Mucosa of stomach (tissue), 1 donor: ENCODE results near the gene PLA2G2D.

Experiments
- H3K27me3 ChIP-seq: one replicate; pipeline ENCODE4 v1.7.0; 2013; ENCODE audit warnings: mild to moderate bottlenecking, low read length; ENCODE audit not compliant: control insufficient read depth, insufficient read depth
- H3K36me3 ChIP-seq: one replicate; pipeline ENCODE4 v1.7.0; 2013; ENCODE audit warnings: low read length; ENCODE audit not compliant: control insufficient read depth, insufficient read depth
- H3K4me1 ChIP-seq: one replicate; pipeline ENCODE4 v1.7.0; 2013; ENCODE audit warnings: mild to moderate bottlenecking, low read length; ENCODE audit not compliant: control insufficient read depth, insufficient read depth
- H3K4me3 ChIP-seq: one replicate; pipeline ENCODE4 v1.7.0; 2013; ENCODE audit warnings: low read length
- H3K9ac ChIP-seq: one replicate; pipeline ENCODE4 v1.7.0; 2013; ENCODE audit warnings: mild to moderate bottlenecking, low read length, moderate library complexity
- H3K9me3 ChIP-seq: one replicate; pipeline ENCODE4 v1.7.0; 2013; ENCODE audit warnings: mild to moderate bottlenecking, low read length, moderate library complexity; ENCODE audit not compliant: control insufficient read depth
- donor health status: Pancreatic carcinoma.

The PLA2G2D gene

GRCh38 chr1:20151906-20152598 lies 32.7 kb upstream of the PLA2G2D start:
- Histone ChIP-seq H3K27me3 (peaks cover 5% of the 10 kb centered on the region), H3K9ac (peak overlapping the region; percentile 72), H3K4me1 (peaks cover 32% of the 10 kb centered on the region), H3K4me3 (peak overlapping the region; percentile 42), H3K9me3 (no peaks in the 10 kb centered on the region), H3K36me3 (no peaks in the 10 kb centered on the region)

- Histone ChIP-seq H3K27me3 (peaks cover 5% of the 10 kb centered on the region), H3K4me1 (peaks cover 32% of the 10 kb centered on the region), H3K36me3 (no peaks in the 10 kb centered on the region)
Measured at GRCh38 chr1:20150969-20151368, 31.6 kb upstream of the PLA2G2D start.

GRCh38 chr1:20150326-20150705 lies 31.0 kb upstream of the PLA2G2D start:
- H3K4me3 ChIP-seq, result no peak overlapping the region
- no peaks in the 10 kb centered on the region for H3K36me3 ChIP-seq
- peaks cover 32% of the 10 kb centered on the region for H3K4me1 ChIP-seq
- no peak overlapping the region for H3K9ac ChIP-seq
- peaks cover 5% of the 10 kb centered on the region for H3K27me3 ChIP-seq
- no peaks in the 10 kb centered on the region for H3K9me3 ChIP-seq

More at GRCh38 chr1:20150969-20151368, 31.6 kb upstream of the PLA2G2D start:
- Histone ChIP-seq H3K9ac (no peak overlapping the region), H3K4me3 (no peak overlapping the region), H3K9me3 (no peaks in the 10 kb centered on the region)

- Histone ChIP-seq H3K27me3 (peaks cover 5% of the 10 kb centered on the region), H3K4me3 (no peak overlapping the region), H3K36me3 (no peaks in the 10 kb centered on the region), H3K9me3 (no peaks in the 10 kb centered on the region), H3K9ac (no peak overlapping the region), H3K4me1 (peaks cover 29% of the 10 kb centered on the region)
Measured at GRCh38 chr1:20149601-20150325, 30.4 kb upstream of the PLA2G2D start.

- Histone ChIP-seq H3K9me3 (no peaks in the 10 kb centered on the region), H3K36me3 (no peaks in the 10 kb centered on the region), H3K27me3 (peaks cover 5% of the 10 kb centered on the region), H3K4me3 (no peak overlapping the region), H3K4me1 (peaks cover 24% of the 10 kb centered on the region), H3K9ac (no peak overlapping the region)
Measured at GRCh38 chr1:20148571-20149500, 29.5 kb upstream of the PLA2G2D start.

GRCh38 chr1:20147846-20148570 lies 28.7 kb upstream of the PLA2G2D start:
- peaks cover 17% of the 10 kb centered on the region for H3K4me1 ChIP-seq

GRCh38 chr1:20143734-20144565 lies 24.6 kb upstream of the PLA2G2D start:
- Histone ChIP-seq H3K4me3 (no peak overlapping the region), H3K4me1 (peaks cover 5% of the 10 kb centered on the region), H3K9ac (no peak overlapping the region), H3K36me3 (no peaks in the 10 kb centered on the region), H3K27me3 (peaks cover 3% of the 10 kb centered on the region), H3K9me3 (no peaks in the 10 kb centered on the region)

More at GRCh38 chr1:20147846-20148570, 28.7 kb upstream of the PLA2G2D start:
- Histone ChIP-seq H3K27me3 (peaks cover 5% of the 10 kb centered on the region), H3K36me3 (no peaks in the 10 kb centered on the region), H3K9ac (no peak overlapping the region), H3K4me3 (no peak overlapping the region), H3K9me3 (no peaks in the 10 kb centered on the region)

GRCh38 chr1:20143318-20143717 lies 24.0 kb upstream of the PLA2G2D start:
- Histone ChIP-seq H3K9me3 (no peaks in the 10 kb centered on the region), H3K9ac (no peak overlapping the region), H3K4me1 (peaks cover 5% of the 10 kb centered on the region), H3K27me3 (peaks cover 3% of the 10 kb centered on the region), H3K36me3 (no peaks in the 10 kb centered on the region), H3K4me3 (no peak overlapping the region)

GRCh38 chr1:20142001-20142710 lies 22.8 kb upstream of the PLA2G2D start:
- H3K4me3 ChIP-seq, result no peak overlapping the region
- peaks cover 12% of the 10 kb centered on the region for H3K4me1 ChIP-seq
- H3K9me3 ChIP-seq, result no peaks in the 10 kb centered on the region
- no peak overlapping the region for H3K9ac ChIP-seq
- peaks cover 3% of the 10 kb centered on the region for H3K27me3 ChIP-seq
- no peaks in the 10 kb centered on the region for H3K36me3 ChIP-seq

- Histone ChIP-seq H3K9ac (no peak overlapping the region), H3K4me3 (no peak overlapping the region), H3K9me3 (no peaks in the 10 kb centered on the region), H3K4me1 (peaks cover 15% of the 10 kb centered on the region), H3K27me3 (peaks cover 3% of the 10 kb centered on the region), H3K36me3 (no peaks in the 10 kb centered on the region)
Measured at GRCh38 chr1:20141466-20141865, 22.1 kb upstream of the PLA2G2D start.
